ENCODE results near the gene PCDH8.

- TF ChIP-seq CTCF (IDR thresholded peaks at IDR 0.05) (no peak), POLR2A (IDR thresholded peaks at IDR 0.05) (no peak)
Measured at GRCh38 chr13:52810011-52810410, 38.4 kb downstream of the PCDH8 start.
